CD4-positive, alpha-beta T cell treated with Interleukin-15 for 4 hours (primary cell): ENCODE results near the gene ADAM11.

Experiments
- DNase-seq: peaks from one replicate; pipeline ENCODE4 v3.0.0-alpha.2; 2020; ENCODE audit warnings: low spot score

The ADAM11 gene

GRCh38 chr17:44757045-44757917, 1.5 kb upstream of the ADAM11 start:
- no peak for DNase-seq

GRCh38 chr17:44757918-44758413, 822 bp upstream of the ADAM11 start:
- no peak for DNase-seq

DNA sequence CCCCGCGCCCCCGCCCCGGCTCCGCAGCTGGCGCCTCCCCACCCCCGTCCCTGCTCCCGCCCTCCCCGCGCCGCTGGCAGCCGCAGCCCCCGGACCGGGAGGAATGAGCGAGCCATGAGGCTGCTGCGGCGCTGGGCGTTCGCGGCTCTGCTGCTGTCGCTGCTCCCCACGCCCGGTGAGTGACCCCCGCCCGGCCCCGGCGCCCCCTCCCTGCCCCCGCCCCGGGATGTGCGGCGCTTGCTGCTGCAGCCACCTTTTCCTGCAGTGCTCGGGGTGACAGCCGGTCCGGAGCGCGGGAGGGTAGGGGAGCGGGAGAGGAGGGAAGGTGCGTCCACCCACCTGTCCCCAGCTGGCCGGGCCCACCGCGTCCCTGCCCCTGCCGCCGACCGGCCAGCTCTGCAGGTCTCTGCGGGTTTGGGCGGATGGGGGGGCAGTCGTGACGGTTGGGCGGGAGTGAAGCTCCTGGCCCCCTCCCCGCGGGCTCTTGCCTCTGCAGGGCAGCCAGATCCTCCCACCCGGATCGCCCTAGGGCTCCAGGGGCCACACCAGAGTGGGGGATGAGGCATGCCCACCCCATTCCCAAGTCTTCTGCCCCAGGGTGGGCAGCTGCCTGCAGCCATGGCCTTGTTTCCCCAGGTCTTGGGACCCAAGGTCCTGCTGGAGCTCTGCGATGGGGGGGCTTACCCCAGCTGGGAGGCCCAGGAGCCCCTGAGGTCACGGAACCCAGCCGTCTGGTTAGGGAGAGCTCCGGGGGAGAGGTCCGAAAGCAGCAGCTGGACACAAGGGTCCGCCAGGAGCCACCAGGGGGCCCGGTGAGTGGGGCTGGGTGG, 513 bp downstream of the ADAM11 start:
- no peak for DNase-seq

DNA sequence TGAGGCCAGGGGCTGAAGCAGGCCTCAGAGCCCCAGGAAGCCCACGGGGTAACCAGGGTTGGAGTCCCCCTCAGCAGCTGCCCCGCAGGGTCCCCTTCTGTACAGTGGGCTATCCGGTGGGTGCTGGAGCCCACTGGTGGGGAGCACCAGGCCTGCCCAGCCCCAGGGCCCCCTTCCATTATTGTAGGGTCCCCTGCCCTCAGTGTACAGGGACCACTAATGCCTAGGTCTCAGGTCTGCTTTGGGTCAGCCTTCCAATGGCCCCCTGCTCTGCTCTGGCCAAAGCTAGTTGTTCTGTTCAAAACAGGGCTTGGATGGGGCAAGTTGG, 1.1 kb downstream of the ADAM11 start:
- DNase-seq: no peak

- no peak for DNase-seq
Measured at GRCh38 chr17:44760474-44761308, 1.9 kb downstream of the ADAM11 start.

GRCh38 chr17:44761932-44762810, 3.4 kb downstream of the ADAM11 start:
- DNase-seq: no peak

DNA sequence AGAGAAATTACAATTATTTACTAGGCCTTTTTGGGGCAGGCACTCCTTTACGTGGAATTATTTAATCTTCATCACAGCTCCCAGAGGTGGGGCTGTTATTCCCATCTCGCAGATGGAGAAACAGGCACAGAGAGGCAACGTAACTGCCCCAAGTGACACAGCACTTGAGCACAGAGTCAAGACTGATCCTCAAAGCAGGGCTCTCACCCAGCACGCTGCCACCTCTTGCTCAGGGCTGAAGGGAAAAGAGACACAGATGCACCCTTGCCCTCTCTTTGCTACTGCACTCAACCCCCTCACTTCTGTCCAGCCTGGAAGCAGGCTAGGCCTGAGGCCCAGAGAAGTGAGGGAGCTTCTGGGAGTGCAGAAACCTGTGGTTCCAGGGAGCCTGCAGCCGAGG, 4.4 kb downstream of the ADAM11 start:
- DNase-seq: no peak

DNA sequence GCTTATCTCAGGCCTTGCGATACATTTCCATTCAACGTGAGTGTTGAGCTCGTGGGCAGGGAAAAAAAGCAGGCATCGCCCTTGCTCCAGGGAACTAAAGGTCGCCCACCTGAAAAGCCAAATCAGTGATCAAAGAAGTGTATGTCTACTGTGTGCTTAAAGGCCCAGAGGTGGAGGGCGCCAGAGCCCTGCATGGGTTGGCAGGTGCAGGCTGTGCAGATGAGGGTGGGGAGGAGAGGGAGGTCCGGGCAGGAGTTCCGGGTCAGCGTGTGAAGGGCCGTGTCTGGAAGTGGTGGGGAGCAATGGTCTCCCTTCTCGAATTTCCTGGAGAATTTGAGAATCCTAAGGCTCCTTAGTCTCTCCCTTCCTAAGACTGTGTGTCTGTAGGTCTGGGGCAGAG, 7.2 kb downstream of the ADAM11 start:
- no peak for DNase-seq

GRCh38 chr17:44766409-44767038, 7.7 kb downstream of the ADAM11 start:
- DNase-seq: no peak

GRCh38 chr17:44767493-44767892, 8.7 kb downstream of the ADAM11 start:
- no peak for DNase-seq

GRCh38 chr17:44768505-44769142, 9.8 kb downstream of the ADAM11 start:
- DNase-seq: no peak

- no peak for DNase-seq
Measured at GRCh38 chr17:44769230-44769629, 10.4 kb downstream of the ADAM11 start.

GRCh38 chr17:44769647-44770084, 10.9 kb downstream of the ADAM11 start:
- DNase-seq: no peak

GRCh38 chr17:44770166-44770925, 11.6 kb downstream of the ADAM11 start:
- no peak for DNase-seq

GRCh38 chr17:44772308-44773045, 13.7 kb downstream of the ADAM11 start:
- no peak for DNase-seq

DNA sequence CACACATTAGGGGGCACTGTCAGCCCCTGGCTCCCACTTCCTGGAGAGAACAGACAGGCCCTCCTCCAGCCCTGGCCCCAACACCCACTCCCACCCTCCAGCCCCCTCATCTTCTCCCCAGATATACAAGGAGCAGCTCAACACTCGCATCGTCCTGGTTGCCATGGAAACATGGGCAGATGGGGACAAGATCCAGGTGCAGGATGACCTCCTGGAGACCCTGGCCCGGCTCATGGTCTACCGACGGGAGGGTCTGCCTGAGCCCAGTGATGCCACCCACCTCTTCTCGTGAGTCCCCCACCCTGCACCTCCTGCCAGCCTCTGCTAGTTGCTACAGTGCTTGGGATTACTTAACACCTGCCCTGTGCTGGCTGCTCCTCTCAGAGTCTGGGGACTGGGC, 14.4 kb downstream of the ADAM11 start:
- DNase-seq: no peak

DNA sequence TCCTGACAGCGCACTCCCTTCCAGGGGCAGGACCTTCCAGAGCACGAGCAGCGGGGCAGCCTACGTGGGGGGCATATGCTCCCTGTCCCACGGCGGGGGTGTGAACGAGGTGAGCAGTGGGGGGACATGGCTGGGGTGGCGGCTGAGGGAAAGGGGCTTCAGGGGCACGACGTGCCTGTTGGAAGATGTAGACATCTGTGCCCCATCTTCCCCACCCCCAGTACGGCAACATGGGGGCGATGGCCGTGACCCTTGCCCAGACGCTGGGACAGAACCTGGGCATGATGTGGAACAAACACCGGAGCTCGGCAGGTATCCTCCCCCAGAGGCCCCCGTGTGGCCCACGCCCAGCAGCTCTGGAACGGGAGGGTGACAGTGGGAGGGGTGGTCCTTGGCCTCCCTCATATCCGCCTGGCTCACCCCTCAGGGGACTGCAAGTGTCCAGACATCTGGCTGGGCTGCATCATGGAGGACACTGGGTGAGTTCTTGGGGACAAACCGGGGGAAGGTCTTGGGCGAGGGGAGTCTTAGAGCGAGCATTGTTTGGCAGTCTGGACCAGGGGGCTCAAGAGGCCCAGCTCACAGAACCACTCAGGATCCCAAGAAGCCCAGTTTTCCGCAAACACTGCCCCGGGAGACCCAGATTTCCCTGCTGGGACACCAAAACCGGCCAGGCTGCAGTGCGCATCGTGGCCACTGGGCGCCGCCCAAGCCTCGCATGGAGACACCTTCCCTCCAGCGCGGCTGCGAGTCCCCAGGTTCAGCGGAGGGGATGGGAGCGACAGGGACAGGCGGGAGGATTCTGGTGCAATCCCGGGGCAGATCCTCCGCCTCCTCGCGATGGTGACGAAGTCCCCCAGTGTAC, 15.7 kb downstream of the ADAM11 start:
- peak; percentile 83 for DNase-seq
